Central memory CD4-positive, alpha-beta T cell (primary cell): ENCODE measurements around the gene PAXX.
"Not testable (repeated sequence)": the region's sequence is repeated elsewhere in the genome, so short reads cannot be mapped to it uniquely, and the experiment has no call there.

Experiments
- DNase-seq: peaks from one replicate; pipeline ENCODE4 v3.0.0; 2022

The PAXX gene

DNA sequence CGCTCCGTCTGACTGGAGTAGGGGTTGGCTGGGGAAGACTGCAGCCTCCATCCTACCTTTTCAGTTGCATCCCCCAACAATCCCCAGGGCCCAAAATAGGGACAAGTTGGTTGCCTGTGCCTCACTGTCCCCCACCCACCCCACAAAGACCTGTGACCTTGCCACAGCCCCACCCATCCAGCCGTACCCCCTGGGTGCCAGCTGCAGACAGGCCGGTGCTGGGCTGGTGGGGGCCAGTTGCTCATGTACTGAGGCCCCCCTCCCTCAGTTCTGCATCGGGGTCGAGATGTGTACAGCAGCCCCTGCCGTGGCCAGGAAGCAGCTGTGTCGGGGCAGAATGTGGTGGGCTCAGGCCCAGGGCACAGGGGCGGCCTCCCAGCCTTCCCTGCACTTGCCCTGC lies 9.1 kb upstream of the PAXX start:
- DNase-seq: no peak

DNA sequence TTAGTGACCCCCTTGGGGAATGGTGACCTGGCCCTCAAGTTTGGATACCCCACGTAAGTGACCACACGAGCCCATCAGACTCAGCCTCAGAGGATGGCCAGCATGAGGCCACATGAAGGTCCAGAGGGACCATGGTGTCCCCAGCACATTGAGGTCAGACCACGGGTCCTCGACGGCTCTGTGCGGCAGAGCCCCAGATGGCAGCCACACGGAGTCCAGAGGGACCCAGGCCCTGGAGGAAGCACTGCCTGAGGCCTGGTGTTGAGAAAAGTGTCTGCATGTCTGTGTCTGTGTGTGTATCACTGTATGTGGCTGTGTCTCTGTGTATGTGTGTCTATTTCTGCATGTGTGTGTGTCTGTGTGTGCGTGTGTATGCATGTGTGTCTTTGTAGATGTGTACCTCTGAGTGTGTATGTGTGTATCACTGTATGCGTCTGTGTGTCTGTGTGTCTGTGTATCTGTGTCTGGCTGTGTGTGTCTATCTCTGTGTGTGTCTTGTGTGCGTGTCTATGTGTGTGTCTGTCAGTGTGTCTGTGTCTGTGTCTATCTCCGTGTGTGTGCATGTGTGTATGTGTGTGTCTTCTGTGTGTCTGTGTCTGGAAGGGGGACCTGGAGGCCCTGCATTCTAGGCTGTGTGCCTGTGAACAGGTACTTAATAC lies 8.4 kb upstream of the PAXX start:
- no peak for DNase-seq

GRCh38 chr9:136984464-136985026 lies 7.7 kb upstream of the PAXX start:
- no peak for DNase-seq

- no peak for DNase-seq
Measured at GRCh38 chr9:136985027-136985602, 7.1 kb upstream of the PAXX start.

GRCh38 chr9:136985853-136986252 lies 6.4 kb upstream of the PAXX start:
- no peak for DNase-seq

GRCh38 chr9:136988872-136989271 lies 3.4 kb upstream of the PAXX start:
- DNase-seq: no peak

- no peak for DNase-seq
Measured at GRCh38 chr9:136990242-136990911, 1.8 kb upstream of the PAXX start.

DNA sequence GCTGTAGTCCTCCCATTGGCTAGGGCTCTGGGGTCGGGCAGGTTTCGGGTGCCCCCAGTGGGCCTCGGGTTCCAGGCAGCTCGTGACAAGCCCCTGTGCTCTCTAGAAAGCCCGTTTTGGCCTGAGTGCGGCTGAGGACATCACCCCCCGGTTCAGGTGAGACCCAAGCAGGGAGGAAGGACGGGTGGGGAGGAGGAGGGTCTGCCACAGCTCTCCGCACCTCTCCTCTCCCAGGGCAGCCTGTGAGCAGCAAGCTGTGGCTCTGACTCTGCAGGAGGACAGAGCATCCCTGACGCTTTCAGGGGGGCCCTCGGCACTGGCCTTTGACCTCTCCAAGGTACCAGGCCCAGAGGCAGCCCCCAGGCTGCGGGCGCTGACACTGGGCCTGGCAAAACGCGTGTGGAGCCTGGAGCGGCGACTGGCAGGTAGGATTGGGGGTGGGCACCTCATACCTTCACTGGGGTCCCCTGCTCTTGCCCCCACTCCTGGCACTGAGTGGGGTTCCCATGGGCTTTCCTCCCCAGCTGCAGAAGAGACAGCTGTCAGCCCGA lies 672 bp downstream of the PAXX start:
- DNase-seq: no peak

- no peak for DNase-seq
Measured at GRCh38 chr9:136994180-136994887, 2.1 kb downstream of the PAXX start.

DNA sequence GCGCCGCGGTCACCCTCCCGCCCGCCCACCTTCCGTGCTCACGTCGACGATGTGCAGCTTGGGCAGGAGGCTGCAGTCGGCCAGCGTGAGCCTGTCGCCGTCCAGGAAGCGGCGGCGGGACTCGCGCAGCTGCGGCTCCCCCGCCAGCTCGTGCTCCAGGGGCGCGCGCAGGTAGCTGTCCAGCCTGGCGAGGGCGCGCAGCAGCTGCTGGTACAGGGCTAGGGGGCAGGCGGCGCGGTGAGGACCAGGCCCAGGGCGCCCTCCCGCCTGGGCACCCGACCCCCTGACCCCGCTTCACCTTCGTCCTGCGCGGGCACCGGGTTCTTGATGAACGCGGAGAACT lies 2.6 kb downstream of the PAXX start:
- no peak for DNase-seq

DNA sequence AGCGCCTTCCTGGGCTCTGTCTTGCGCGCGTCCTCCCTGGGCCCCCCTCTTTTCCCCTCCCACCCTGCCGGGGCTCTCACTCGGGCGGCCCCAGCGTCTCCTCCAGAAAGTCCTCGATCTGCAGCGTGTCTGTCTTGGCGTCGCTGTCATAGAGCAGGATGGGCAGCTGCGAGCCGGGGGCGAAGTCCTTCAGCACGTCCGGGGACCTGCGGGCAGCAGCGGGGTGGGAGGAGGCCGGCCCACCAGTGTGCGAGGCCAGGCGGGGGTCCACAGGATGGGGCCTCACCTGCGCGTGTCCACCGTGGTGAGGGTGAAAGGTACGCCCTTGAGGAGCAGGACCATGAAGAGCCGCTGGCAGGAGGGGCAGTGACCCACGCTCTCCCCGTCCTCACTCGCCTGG lies 3.1 kb downstream of the PAXX start:
- no peak for DNase-seq

DNA sequence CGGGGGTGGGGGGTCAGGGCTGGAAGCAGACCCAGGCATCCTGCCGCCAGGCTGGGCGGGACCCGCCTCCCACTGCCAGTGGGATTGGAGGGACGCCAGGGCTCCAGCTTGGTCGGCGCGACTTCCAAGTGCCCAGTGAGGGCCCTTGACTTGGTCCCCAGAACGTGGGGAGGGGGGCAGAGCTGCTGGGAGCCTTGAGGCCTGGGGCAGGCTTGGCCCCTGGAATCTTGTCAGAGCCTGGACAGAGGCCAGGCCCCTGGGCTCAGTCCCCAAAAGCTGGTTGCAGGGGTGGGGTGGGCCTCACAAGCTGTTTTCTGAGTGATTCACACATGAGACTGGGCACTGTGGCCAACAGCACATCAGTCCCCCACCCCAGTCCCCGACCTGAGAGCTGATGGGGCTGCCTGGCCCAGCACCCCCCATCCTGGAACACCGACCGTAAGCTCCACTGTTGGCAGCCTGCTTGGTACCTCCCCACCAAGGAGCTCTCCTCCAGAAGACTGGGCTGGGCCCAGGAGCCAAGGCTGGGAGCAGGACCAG lies 3.6 kb downstream of the PAXX start:
- no peak for DNase-seq

- DNase-seq: peak; percentile 64
Measured at GRCh38 chr9:136996361-136997292, 4.4 kb downstream of the PAXX start, which contains the start of gene CLIC3. Gene CLIC3 (minus strand): TSS chr9:136996568. CDS start chr9:136996543, 25 bp downstream.

- DNase-seq: no peak
Measured at GRCh38 chr9:136997371-136997770, 5.1 kb downstream of the PAXX start.

- peak; percentile 42 for DNase-seq
Measured at GRCh38 chr9:136997830-136998234, 5.6 kb downstream of the PAXX start.

DNA sequence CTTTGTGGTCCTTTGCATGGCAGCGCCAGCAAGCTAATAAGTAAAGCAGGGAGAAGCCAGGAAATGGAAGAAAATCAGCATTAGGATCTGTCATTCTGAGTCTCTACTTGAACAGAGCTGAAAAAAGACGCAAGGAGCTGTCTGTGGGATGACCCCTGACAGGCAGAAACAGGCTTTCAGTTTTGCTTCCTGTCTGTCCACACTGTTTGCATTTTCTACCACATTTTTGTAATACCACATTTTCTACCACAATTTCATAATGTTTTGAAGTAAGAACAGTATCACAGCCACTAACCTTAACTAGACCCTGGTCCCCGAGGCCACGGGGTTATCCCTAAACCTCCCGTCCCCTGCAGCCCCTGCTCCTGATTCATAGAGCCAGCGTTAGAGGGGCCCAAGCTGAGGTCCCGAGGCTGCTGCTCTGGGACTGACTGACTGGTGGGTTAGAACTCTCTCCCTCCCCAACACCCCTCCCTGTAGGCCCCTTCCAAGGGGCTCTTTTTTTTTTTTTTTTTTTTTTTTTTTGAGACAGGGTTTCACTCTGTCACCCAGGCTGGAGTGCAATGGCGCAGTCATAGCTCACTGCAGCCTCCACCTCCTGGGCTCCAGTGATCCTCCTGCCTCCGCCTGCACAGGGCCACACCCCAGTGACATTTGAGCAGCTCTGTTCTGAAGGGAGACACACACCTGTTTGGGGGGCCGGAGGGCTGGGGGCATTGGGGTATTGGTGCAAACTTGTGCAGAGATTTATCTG lies 8.1 kb downstream of the PAXX start:
- peak; percentile 45 for DNase-seq

DNA sequence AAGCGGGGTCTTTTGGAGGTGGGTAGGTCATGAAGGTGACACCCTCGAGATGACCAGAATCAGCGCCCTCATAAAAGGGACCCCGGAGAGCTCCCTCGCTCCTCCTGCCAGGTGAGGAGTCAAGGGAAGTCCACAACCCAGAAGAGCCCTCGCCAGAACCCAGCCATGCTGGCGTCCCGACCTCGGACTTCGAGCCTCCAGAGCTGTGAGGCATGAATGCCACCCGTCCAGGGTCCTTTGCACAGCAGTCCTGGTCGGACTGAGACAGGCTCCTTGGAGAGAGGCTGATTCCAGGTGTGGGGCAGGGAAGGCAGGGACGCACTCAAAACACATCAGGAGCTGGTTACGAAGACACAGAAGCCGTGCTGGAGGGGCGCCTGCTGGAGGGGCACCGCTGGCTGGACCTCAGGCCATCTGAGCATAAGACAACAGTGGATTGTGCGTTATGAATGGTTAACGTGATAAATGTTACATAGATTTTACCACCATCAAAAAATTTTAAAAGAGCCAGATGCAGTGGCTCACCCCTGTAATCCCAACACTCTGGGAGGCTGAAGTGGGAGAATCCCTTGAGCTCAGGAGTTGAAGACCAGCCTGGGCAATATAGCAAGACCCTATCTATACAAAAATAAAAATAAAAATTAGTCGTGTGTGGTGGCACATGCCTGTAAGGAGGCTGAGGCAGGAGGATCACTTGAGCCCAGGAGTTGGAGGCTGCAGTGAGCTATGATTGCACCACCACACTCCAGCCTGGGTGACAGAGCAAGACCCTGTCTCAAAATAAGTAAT lies 9.8 kb downstream of the PAXX start:
- DNase-seq: no peak

GRCh38 chr9:137002646-137003041 lies 10.4 kb downstream of the PAXX start:
- DNase-seq: no peak

- DNase-seq: not testable (repeated sequence)
Measured at GRCh38 chr9:137004285-137004684, 12.1 kb downstream of the PAXX start.
